K562 (cell line): Measurements from ENCODE around the gene SLC27A6. TPM values are rescaled to one million over a fixed set of nuclear protein-coding genes. Genes with fewer than 3 reads are reported as not detected.

Source experiments
- ATAC-seq: fragments of 200-7000 bp; cut with Tn5 transposase; 3 replicates; pipeline ENCODE4 v1.9.1; 2020; ENCODE audit warnings: moderate library complexity
- BruUV-seq: library from RNA; stranded (reverse); fragments of 400-500 nt; replicated peaks from 2 replicates; lab custom pipeline; 2021; lab: Mats Ljungman, UMichigan
- CTCF ChIA-PET: fragments of 300-600 bp; formaldehyde crosslinking; extraction: SDS; loops from one replicate; lab custom pipeline; 2021; ENCODE audit warnings: low intra/inter-chr PET ratio; lab: Yijun Ruan, JAX
- POLR2A ChIA-PET: fragments of 300-600, 350-650 bp; sonication (Branson Sonifier 250); formaldehyde crosslinking; extraction: SDS; loops from one replicate; lab custom pipeline; 2021; ENCODE audit warnings: antibody characterized with exemption, inconsistent platforms; lab: Yijun Ruan, JAX
- DNase-seq, 4 experiments: peaks; one replicate each; pipeline versions ENCODE4 v3.0.0 to v3.0.0-alpha.2; 2011 to 2018; ENCODE audit warnings: low spot score in 3 of 4, mixed read lengths in 3 of 4; ENCODE audit errors: extremely low read depth in 1 of 4
- FAIRE-seq: peaks from 2 replicates; lab custom pipeline; 2011; peaks lifted over from hg19 to GRCh38; lab: Jason Lieb, UNC
- H2AFZ ChIP-seq: 2 replicates; pipeline ENCODE4 v1.6.0; 2011; ENCODE audit warnings: low read depth, low read length, control low read depth, inconsistent platforms
- H3K27ac ChIP-seq: fragments of 200-600 bp; 3 replicates; pipeline ENCODE4 v1.8.0; 2011; ENCODE audit warnings: low read depth, mild to moderate bottlenecking, control low read depth, inconsistent platforms, low read length, moderate library complexity, mixed read lengths; ENCODE audit errors: extremely low read depth
- H3K27me3 ChIP-seq, 2 experiments: fragments of 300-600 bp in 1 of 2; 2 replicates in 1 of 2; 3 replicates in 1 of 2; pipeline versions ENCODE4 v1.6.0 to v1.8.0; 2011; ENCODE audit warnings: inconsistent platforms in 2 of 2, low read length in 2 of 2, mild to moderate bottlenecking in 1 of 2, mixed read lengths in 1 of 2, moderate library complexity in 1 of 2; ENCODE audit not compliant: control insufficient read depth in 2 of 2, insufficient read depth in 2 of 2
- H3K36me3 ChIP-seq: fragments of 300-600 bp; 3 replicates; pipeline ENCODE4 v1.8.0; 2011; ENCODE audit warnings: mild to moderate bottlenecking, low read length, inconsistent platforms; ENCODE audit not compliant: control insufficient read depth, insufficient read depth
- H3K4me1 ChIP-seq, 2 experiments: fragments of 200-600 bp in 1 of 2; replicated peaks in 1 of 2; 2 replicates in 1 of 2; 3 replicates in 1 of 2; pipeline versions ENCODE4 v1.5.1 to v1.8.0; 2011; ENCODE audit warnings: inconsistent platforms in 2 of 2, low read length in 2 of 2, mild to moderate bottlenecking in 1 of 2, mixed read lengths in 1 of 2, moderate library complexity in 1 of 2; ENCODE audit not compliant: control insufficient read depth in 2 of 2, insufficient read depth in 2 of 2
- H3K4me2 ChIP-seq: 2 replicates; pipeline ENCODE4 v1.6.1; 2011; ENCODE audit warnings: low read length, control low read depth, inconsistent platforms, mixed read lengths; ENCODE audit not compliant: insufficient read depth
- H3K4me3 ChIP-seq: fragments of 200-600 bp; sonication (generic), shearing (Covaris generic); 2 replicates; pipeline ENCODE4 v1.5.1; 2016; ENCODE audit warnings: control low read depth, inconsistent platforms
- H3K79me2 ChIP-seq: fragments of 200-600 bp; 3 replicates; pipeline ENCODE4 v1.8.0; 2011; ENCODE audit warnings: low read length, inconsistent platforms; ENCODE audit not compliant: control insufficient read depth, insufficient read depth
- H3K9ac ChIP-seq, 2 experiments: 2 replicates each; pipeline versions ENCODE4 v1.6.0 to v1.6.1; 2011; ENCODE audit warnings: low read depth in 2 of 2, low read length in 2 of 2, control low read depth in 1 of 2, inconsistent platforms in 1 of 2, mild to moderate bottlenecking in 1 of 2, mixed read lengths in 1 of 2; ENCODE audit not compliant: insufficient read depth in 1 of 2
- H3K9me1 ChIP-seq: one replicate; pipeline ENCODE4 v1.6.0; 2011; ENCODE audit warnings: inconsistent platforms, mild to moderate bottlenecking, low read length, moderate library complexity; ENCODE audit not compliant: control insufficient read depth, insufficient read depth
- H3K9me3 ChIP-seq: replicated peaks from 2 replicates; pipeline ENCODE4 v1.5.1; 2011; ENCODE audit warnings: low read depth, low read length, inconsistent platforms; ENCODE audit not compliant: control insufficient read depth, insufficient read depth
- H4K20me1 ChIP-seq: replicated peaks from 2 replicates; pipeline ENCODE4 v1.6.1; 2011; ENCODE audit warnings: low read length, inconsistent platforms, mixed read lengths; ENCODE audit not compliant: control insufficient read depth, insufficient read depth
- BHLHE40 ChIP-seq: IDR thresholded peaks from 2 replicates; pipeline ENCODE4 v1.6.1; 2011; ENCODE audit warnings: low read length, improper control_type of control experiment
- EZH2 ChIP-seq: IDR thresholded peaks from 2 replicates; pipeline ENCODE4 v1.6.1; 2012; ENCODE audit warnings: low read depth, mild to moderate bottlenecking, inconsistent platforms, low read length, borderline replicate concordance
- GATA2 ChIP-seq: sonication (generic); formaldehyde crosslinking; IDR thresholded peaks from 2 replicates; pipeline ENCODE4 v1.4.0; 2020; ENCODE audit warnings: mild to moderate bottlenecking, missing genetic modification reagents
- NONO ChIP-seq, 2 experiments: fragments of 200-400 bp in 1 of 2; fragments of 450-650 bp in 1 of 2; formaldehyde crosslinking in 1 of 2; IDR thresholded peaks; 2 replicates each; pipeline ENCODE4 v1.6.1; 2017; ENCODE audit warnings: low read depth in 2 of 2, mild to moderate bottlenecking in 2 of 2, moderate library complexity in 2 of 2, low read length in 1 of 2
- POLR2A ChIP-seq: fragments of 450-650 bp; conservative IDR thresholded peaks from 2 replicates; pipeline ENCODE4 v1.6.1; 2016
- RFX5 ChIP-seq: IDR thresholded peaks from 2 replicates; pipeline ENCODE4 v1.6.1; 2011; ENCODE audit warnings: low read depth, mild to moderate bottlenecking, improper control_type of control experiment, low read length
- TAF15 ChIP-seq: fragments of 200-400 bp; formaldehyde crosslinking; IDR thresholded peaks from 2 replicates; pipeline ENCODE4 v1.6.1; 2017; ENCODE audit warnings: mild to moderate bottlenecking, low read depth, low read length, moderate library complexity
- TOE1 ChIP-seq, 2 experiments: fragments of 450-650 bp in 1 of 2; sonication (generic) in 1 of 2; formaldehyde crosslinking in 1 of 2; IDR thresholded peaks; 2 replicates each; pipeline versions ENCODE4 v1.7.1 to v1.8.0; 2016 to 2022; ENCODE audit warnings: borderline replicate concordance in 2 of 2, mild to moderate bottlenecking in 2 of 2, antibody characterized with exemption in 1 of 2, inconsistent platforms in 1 of 2, low read depth in 1 of 2, missing genetic modification reagents in 1 of 2, moderate library complexity in 1 of 2
- TRIM25 ChIP-seq: fragments of 450-650 bp; IDR thresholded peaks from 2 replicates; pipeline ENCODE4 v1.7.0; 2016; ENCODE audit warnings: borderline replicate concordance
- ZNF224 ChIP-seq: sonication (generic); formaldehyde crosslinking; IDR thresholded peaks from 2 replicates; pipeline ENCODE4 v1.8.0; 2022; ENCODE audit warnings: mild to moderate bottlenecking, missing genetic modification reagents
- ZNF79 ChIP-seq: fragments of 250-450 bp; sonication (Bioruptor Pico); IDR thresholded peaks from 2 replicates; pipeline ENCODE4 v1.4.0; 2020; ENCODE audit warnings: low read depth, mild to moderate bottlenecking, moderate library complexity
- WGBS: fragments of 100-300 bp; shearing (Covaris generic); methylation state at CpG from one replicate; pipeline ENCODE4 v1.1.6; 2016; ENCODE audit warnings: low coverage, mixed read lengths; ENCODE audit not compliant: insufficient coverage; ENCODE audit errors: missing lambda C conversion rate; 5-methylcytosine and 5-hydroxymethylcytosine counted together
- in situ Hi-C: fragments of 300-500 bp; cut with MboI; formaldehyde crosslinking; loops from 4 replicates; pipeline ENCODE4 v1.15.0; 2018; ENCODE audit warnings: inconsistent platforms, mixed read lengths
- intact Hi-C: fragments of 100-400 bp; cut with micrococcal nuclease; formaldehyde crosslinking; loops from 2 replicates; pipeline ENCODE4 v1.14.2; 2022
- polyA plus RNA-seq, 8 experiments: library from polyadenylated mRNA; depleted of rRNA in 4 of 8; stranded (reverse) in 5 of 8; unstranded in 3 of 8; fragments of >200 nt; fragmentation: Nextera tagmentation in 2 of 8; fragmentation: Illumina TruSeq in 1 of 8; extraction: Ambion mirVana in 2 of 8; extraction: Trizol in 1 of 8; gene quantifications; 2 replicates each; pipeline versions ENCODE4 v1.2.1 to v1.2.3, GENCODE V29; 2011 to 2014; ENCODE audit warnings: inconsistent platforms in 1 of 8, missing spikeins in 1 of 8
- total RNA-seq, 7 experiments: library from RNA; depleted of rRNA in 6 of 7; stranded (reverse); fragments of >200 nt in 6 of 7; fragmentation: Illumina TruSeq in 2 of 7; extraction: Trizol in 2 of 7; gene quantifications; 2 replicates each; pipeline versions ENCODE4 v1.2.1 to v1.2.3, GENCODE V29; 2011 to 2021; ENCODE audit warnings: low replicate concordance in 1 of 7
- TF ChIP-seq, protein P1 (sequence below): fragments of 450-650 bp; IDR thresholded peaks from 2 replicates; pipeline ENCODE4 v1.6.1; 2016

The SLC27A6 gene
- total and polyA plus RNA-seq, 9 of the 15 experiments (the other 6 are each of a cell fraction or from before 2014, with no cell fraction given), result 0.56 to 1.9 (median 1.2) TPM

- no peaks in the 10 kb centered on the region for H3K79me2 ChIP-seq
- BruUV-seq, result no TSS peak
- no peak overlapping the region for H3K4me3 ChIP-seq
- intact Hi-C loops (no loop called here), in situ Hi-C loops (no loop called here)
- ChIA-PET CTCF (no interaction called here), POLR2A (no interaction called here)
- no peak overlapping the region for H3K27ac ChIP-seq
- FAIRE-seq (no peak), ATAC-seq (no peak), DNase-seq (no peak)
- no peak overlapping the region for H3K4me2 ChIP-seq
- no peaks in the 10 kb centered on the region for H3K27me3 ChIP-seq
- TF ChIP-seq EZH2, result no peak
- no peak for TF ChIP-seq TAF15
- peak; percentile 65 for TF ChIP-seq RFX5
- TF ChIP-seq ZNF79, result no peak
- H4K20me1 ChIP-seq, result no peaks in the 10 kb centered on the region
- H3K36me3 ChIP-seq, result no peaks in the 10 kb centered on the region
- no peaks in the 10 kb centered on the region for H3K9me1 ChIP-seq
- no peaks in the 10 kb centered on the region for H3K4me1 ChIP-seq
- no peak overlapping the region for H3K9ac ChIP-seq
- H2AFZ ChIP-seq, result no peak overlapping the region
- H3K9me3 ChIP-seq, result no peaks in the 10 kb centered on the region
- 11% methylated on average over 4 of the region's 4 CpGs for WGBS
Measured at GRCh38 chr5:129014185-129014584, 48.9 kb downstream of the SLC27A6 start.

DNA sequence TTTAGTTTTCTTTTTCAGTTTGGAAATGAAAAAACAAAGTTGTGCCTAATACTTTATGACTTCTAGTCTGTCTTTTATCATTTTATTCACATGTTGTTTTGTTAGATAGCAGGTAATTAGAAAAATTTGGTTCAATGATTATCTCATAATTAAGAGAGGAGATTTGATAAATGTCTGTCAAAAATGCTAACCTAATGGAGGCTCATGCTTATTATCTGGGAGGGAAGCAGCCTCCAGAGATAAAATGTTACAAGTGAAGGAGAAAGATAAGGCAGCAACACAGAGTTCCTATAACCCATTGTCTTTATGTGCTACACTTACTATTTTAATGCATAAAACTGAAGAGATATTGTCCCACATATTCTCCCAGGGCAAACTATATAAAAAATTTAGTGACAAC lies 53.5 kb downstream of the SLC27A6 start:
- BruUV-seq, result no TSS peak
- Histone ChIP-seq H2AFZ (no peak overlapping the region), H3K9ac (no peak overlapping the region), H3K4me2 (no peak overlapping the region), H3K4me3 (no peak overlapping the region), H3K9me3 (no peaks in the 10 kb centered on the region), H3K27ac (no peak overlapping the region), H3K79me2 (no peaks in the 10 kb centered on the region), H3K4me1 (no peaks in the 10 kb centered on the region), H3K9me1 (no peaks in the 10 kb centered on the region), H3K27me3 (no peaks in the 10 kb centered on the region), H4K20me1 (no peaks in the 10 kb centered on the region), H3K36me3 (no peaks in the 10 kb centered on the region)
- FAIRE-seq (no peak), ATAC-seq (no peak), DNase-seq (peak in 2 of 4 experiments; percentile 7 to 43)
- ChIA-PET POLR2A (no interaction called here), CTCF (no interaction called here)
- in situ Hi-C loops (no loop called here), intact Hi-C loops (no loop called here)
- TF ChIP-seq TOE1 (IDR thresholded peaks at IDR 0.05; ENCODE audit: borderline replicate concordance) (no peak), TOE1 (CRISPR knock-in tag; IDR thresholded peaks at IDR 0.05; ENCODE audit: borderline replicate concordance, low read depth) (no peak), TAF15 (no peak), ZNF224 (no peak), BHLHE40 (no peak), GATA2 (CRISPR knock-in tag) (no peak), POLR2A (no peak), NONO (IDR thresholded peaks at IDR 0.05; ENCODE audit: low read depth in 2 of 2, low read length in 1 of 2) (no peak), TRIM25 (no peak)
- TF ChIP-seq, protein P1, sequence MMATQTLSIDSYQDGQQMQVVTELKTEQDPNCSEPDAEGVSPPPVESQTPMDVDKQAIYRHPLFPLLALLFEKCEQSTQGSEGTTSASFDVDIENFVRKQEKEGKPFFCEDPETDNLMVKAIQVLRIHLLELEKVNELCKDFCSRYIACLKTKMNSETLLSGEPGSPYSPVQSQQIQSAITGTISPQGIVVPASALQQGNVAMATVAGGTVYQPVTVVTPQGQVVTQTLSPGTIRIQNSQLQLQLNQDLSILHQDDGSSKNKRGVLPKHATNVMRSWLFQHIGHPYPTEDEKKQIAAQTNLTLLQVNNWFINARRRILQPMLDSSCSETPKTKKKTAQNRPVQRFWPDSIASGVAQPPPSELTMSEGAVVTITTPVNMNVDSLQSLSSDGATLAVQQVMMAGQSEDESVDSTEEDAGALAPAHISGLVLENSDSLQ, result peak; percentile 30; the same call in 1 of the 2 replicates
